ENCODE results near the gene GABBR2.

GABBR2 gene

DNA sequence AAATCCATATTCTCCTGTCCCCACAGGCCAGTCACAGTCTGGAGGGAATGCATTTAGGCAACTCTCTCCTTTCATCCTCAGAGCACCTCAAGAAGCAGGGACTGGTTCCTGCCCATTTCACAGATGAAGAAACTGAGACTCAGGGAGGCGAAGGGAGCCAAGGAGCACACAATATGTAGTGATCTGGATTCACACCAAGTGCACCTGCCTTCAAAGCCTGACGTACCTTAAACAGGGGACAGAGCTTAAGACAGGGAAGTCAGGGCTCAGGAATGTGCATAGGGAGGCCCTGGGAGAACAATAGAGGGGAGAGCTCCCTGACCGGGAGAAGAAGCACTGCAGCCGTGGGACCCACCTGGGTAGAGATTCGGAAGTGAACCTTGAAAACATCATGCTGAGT, 83.0 kb downstream of the GABBR2 start:
- DNase-seq: no peak

DNA sequence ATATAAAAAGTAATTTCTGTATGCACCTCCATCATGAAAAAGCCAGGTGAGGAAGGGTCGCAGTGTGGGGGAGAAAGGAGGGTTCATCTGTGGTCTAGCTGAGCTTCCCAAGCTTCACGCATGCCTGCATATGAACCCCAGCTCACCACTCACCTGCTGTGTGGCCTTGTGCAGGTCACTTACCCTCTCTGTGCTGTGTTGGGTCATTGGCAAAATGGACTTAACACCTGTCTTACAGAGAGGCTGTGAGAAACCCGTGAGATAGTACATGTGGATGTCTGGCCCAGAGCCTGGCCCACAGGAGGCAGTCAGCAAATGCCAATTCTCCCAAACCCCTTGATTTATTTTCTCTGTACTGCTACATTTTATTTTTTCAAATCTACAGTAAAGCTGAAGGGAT, 88.9 kb downstream of the GABBR2 start:
- DNase-seq: no peak

DNA sequence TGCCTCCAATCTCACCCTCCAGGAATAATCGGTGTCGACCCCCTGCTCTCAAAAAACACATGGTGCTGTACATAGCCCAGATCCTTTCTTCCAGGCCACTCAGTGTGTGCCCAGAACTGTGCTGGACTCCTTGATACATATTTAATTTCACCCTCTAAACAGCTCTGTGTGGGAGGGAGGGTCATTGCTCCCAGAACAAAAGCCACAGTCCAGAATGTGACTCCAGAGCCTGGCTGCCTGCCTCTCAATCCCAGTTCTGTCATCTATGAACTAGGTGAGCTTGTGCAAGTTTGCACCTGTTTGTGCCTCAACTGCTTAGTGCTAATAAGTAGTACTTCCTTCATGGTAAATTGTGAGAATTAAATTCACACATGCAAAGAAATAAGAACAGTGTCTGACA, 93.1 kb downstream of the GABBR2 start:
- no peak for DNase-seq

DNA sequence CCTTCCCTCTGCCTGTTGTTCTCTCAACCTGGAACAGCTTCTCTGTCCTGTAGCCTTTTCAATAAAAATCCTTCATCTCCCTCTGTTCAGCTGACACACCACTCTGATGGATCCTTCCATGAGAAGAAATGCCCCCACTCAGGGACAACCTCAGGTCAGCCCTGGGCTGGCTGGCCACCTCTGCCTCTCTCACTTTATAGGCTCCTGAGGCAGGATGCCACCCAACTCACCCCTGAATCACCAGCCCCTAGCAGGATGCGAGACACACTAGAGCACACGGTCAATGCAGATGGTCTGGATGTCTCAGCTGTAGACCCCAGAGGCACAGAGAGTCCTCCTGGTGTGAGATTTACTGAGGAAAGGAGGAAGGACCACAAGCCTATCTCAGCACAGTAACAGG, 93.8 kb downstream of the GABBR2 start:
- no peak for DNase-seq

DNA sequence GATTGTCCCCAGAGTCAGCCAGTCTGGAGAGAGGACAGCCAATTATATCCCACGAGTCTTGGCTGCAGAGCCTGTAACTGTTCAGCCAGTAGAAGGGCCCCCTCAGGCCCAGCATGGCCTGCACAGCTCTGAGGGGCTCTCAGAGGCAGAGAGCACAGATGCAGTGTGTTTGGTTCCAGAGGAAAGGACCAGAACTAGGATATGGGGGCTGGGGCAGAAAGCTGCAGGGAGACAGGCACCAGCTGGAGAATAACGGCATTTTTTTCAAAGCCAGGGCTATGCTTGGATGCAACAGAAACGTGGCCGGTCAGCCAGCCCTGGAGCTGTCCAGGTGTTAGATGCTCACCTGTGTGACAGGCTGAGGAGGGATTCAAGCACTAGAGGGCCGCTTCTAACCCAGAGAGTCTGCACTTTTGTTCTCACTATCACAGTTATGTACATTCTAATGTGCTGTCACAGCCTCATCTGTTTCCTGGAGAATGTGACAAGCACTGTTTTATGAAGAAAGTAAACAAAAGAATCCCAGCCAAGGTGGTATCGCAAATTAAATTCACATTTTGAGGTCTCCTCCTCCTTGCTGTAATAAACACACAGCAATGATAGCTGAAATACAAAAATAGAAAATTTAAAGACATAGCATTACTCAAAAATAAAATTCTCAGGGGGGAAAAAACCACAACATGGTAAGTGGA, 96.5 kb downstream of the GABBR2 start:
- no peak for DNase-seq

DNA sequence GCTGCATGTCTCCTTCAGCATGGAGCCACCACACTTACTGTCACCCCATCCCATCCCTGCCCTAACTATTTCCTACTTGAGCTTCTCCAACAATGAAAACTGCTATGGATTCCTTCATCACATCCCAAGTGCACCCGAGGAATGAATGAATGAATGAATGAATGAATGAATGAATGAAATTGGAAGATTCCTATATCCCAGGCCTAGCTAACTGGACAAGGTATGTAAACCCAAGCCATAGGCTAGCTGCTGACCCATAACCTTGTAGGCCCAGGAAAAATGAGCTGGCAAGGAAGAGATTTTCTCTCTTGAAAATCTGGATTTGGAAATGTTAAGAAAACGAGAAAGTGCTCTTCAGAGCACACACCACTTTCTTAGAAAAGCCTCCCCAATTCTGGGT, 97.4 kb downstream of the GABBR2 start:
- DNase-seq: no peak

DNA sequence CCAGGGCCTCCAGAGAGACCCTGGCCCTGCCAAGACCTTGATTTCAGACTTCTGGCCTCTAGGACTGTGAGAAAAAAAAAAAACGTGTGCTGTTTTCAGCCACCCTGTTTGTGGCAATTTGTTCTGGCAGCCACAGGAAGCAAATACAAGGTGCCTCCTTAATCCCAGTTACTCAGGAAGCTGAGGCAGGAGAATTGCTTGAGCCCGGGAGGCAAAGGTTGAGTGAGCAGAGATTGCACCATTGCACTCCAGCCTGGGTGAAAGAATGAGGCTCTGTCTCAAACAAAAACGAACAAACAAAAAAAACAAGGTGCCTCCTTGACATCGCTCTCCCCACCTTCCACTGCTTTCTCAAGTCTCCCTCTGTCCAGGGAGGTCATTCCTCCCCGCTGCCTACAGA, 98.0 kb downstream of the GABBR2 start:
- no peak for DNase-seq

DNA sequence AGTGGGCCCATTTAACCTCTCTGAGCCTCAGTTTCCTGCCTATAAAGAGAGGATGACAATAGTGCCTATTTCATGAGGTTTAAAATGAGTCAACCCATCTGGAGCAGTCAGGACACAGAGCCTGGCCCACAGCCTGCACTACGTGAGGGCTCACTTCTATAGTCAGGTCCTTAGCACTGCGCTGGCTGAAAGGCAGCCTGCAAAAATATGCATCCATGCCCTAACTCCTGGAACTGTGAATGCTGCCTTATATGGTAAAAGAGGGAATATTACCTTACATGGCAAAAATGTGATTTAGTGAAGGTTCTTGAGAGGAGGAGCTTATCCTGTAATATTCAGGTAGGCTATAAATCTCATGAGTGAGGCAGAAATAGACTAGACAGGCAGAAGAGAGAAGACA, 98.5 kb downstream of the GABBR2 start:
- no peak for DNase-seq

DNA sequence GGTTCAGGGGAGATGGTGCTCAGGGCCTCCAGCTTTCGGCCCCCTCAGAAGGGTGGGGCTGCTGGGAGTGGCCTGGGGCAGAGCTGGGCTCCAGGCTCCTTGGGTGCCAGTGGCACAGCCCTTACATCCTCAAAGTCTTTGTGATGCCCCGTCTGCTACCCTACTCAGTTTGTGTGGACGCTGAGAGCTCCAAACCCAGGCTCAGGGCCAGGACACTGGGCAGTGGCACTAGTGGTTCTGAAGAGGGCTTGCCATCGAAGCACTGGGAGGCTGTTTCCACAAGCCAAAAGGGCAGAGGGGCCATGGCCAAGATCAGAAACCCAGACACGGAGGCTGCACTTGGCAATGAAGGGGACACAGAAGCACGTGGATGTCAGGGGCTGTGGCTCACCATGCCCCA, 99.1 kb downstream of the GABBR2 start:
- no peak for DNase-seq

DNA sequence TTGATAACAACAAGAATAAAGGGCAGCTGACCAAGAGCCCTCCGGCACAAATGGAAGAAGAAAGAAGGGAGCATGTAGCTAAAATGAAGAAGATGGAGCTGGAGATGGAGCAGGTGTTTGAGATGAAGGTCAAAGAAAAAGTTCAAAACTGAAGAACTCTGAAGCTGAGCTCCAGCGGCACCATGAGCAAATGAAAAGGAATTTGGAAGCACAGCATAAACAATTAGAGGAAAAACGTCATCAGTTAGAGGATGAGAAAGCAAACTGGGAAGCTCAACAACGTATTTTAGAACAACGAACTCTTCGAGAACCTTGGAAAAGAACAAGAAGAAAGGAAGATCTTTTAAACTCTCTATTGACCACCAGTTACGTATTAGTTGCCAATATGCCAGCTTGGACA, 100.9 kb downstream of the GABBR2 start:
- DNase-seq: no peak

DNA sequence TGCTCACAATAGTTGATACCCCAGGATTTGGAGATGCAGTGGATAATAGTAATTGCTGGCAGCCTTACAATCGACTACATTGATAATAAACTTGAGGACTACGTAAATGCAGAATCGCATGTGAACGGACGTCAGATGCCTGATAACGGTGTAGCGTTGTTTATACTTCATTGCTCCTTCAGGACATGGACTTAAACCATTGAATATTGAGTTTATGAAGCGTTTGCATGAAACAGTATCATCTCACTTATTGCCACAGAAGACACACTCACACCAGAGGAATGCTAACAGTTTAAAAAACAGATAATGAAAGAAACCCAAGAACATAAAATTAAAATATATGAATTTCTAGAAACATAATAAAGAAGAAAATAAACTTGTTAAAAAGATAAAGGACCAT, 101.6 kb downstream of the GABBR2 start:
- DNase-seq: no peak

DNA sequence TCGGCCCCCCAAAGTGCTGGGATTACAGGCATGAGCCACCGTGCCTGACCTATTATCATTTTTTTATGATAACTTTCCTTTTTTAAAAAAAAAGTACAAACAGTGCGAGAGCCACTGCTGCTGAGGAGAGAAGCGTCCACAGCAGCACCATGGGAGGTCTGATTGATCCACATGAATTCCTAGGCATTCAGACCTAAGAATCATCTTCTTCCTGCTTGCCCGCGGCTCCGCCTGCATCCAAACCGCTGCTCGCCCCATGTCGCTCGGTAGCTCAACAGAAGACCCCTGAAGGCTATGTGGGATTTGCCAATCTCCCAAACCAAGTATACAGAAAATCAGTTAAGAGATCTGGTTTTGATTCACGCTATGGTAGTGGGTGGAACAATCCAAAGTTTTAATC, 102.0 kb downstream of the GABBR2 start:
- no peak for DNase-seq

DNA sequence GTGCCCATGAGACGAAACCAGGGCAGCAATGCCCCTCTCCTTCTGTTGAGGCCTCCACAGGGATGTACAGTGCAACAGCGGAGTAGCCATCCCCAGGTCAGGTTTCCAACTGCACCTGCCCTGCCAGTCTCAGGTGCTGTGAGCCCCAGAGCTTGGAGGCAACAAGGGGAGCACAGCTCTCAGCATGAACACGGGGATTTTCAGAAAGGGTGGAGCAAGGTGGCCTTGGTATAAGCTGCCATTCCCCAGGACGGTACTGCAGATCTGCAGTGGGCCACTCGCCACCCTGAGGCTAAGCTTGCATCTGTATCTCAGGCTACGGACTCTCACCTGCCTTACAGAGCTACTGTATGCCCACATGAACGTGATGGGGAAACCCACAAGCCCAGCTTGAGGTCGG, 103.6 kb downstream of the GABBR2 start:
- DNase-seq: no peak

DNA sequence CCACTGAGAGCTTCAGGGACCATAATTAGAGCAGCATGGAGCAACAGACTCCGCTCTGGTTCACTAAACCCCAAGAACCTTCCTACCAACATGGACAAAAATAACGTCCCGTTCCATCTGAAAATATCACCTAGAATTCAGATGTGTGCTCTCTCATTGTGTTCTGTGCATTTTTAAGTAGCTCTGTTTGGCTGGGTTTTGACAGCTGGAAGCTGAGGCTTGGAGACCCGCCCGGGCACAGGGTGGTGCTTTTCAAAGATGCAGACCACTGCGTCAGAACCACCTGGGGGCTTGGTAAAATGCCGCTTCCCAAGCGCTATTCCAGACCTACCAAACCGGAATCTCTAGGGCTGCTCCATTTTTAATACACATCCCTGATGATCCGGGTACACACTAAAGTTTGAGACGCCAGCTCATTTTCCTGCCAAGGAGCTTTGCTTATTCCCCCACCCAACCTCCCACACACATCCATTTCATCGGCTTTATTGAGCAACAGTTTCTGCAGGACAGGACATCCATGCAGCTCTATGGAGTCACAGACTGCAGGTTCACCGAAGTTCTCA, 104.8 kb downstream of the GABBR2 start:
- DNase-seq: no peak

DNA sequence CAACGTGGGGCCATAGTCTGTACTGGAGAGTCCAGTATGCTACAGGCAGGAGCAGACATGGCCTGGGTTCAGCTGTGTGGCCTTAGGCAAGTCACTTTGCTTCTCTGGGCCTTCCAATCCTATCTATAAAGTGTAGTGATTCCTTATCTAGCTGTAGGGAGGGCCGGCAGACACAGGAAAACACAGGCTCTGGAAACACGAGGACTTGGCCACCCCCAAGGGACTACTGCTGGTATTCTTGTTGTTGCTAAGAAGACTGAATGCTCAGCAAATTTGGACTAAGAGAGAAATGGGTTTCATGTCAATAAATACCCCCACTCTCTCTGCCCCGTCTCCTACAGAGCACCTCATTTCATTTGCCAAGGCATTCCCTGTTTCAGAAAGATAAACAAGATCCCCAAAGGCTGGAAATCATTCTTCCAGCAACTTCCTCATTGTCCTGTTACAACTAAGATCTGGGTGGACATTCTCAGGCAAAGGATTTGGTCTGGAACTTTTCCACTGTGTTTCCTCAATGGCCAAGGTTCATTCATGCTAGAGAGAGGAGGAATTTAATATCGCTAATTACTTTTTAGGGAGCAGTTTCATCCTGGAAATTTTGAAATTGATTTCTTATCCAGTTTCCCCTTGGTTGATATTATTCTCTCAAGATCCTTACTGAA, 105.8 kb downstream of the GABBR2 start:
- no peak for DNase-seq

DNA sequence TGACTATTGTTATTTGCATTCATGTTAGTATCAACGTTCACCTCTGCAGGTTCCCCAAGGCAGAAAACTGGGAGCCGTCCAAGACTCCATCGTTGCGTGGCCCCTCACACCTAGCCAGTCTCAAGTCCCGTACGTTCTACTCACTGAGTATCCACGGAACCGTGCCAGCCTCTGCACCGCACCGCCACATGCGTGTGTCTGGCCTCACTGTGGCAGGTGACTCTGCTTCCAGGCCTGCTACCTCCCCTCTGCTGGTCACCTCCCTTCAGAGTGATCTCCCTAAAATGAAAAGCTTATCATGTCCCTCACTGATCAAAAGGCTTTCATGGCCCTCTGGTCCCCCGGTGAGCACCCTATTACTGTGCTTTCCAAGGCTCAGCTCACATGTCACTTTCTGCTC, 108.1 kb downstream of the GABBR2 start:
- no peak for DNase-seq

DNA sequence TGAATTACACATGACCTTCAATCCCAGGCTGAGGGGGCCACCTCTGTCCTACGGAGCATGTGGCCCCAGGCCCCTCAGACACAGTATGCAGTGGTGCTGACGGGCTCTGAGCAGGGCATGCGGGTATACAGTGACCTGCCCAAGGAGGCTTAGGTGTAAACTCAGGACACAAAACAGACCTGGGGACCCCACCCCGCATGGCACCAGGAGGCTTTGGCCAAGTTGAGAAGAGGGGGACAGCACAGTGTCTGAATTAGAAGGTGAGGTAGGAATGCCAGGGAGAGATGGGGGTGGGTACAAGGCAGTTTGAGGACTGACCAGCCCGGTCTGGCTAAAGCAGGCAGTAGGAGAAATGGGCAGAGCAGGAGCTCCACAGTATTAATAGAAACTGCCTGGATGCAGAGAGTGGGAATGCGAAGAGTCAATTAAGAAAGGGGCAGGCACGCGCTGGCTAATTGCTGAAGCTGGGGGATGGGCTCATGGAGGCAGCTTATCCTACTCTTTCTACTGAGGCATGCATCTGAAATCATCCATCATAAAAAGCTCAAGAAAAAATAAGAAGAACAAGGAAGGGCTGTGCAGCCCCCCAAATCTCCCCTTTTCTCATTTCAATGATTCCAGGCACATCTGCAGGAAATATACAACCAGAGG, 109.0 kb downstream of the GABBR2 start:
- no peak for DNase-seq

DNA sequence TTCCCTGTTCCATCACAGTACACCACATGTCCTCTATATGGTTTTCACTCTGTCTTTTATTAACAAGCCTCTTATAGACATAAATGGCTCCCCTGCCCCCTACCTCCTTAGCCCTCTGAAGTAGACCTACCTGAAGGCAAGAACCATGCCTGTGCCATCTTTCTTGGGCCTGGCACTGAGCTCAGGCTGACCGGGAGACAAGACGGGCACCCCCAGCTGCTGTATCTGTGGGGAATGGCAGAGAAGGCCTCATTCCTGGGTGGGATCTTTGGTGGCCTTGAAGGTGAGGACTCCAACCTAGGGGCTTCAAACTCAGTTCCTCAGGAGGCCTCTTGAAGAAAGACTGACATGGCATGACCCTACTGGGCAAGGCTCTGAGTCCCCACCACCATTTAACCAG, 109.9 kb downstream of the GABBR2 start:
- DNase-seq: no peak

DNA sequence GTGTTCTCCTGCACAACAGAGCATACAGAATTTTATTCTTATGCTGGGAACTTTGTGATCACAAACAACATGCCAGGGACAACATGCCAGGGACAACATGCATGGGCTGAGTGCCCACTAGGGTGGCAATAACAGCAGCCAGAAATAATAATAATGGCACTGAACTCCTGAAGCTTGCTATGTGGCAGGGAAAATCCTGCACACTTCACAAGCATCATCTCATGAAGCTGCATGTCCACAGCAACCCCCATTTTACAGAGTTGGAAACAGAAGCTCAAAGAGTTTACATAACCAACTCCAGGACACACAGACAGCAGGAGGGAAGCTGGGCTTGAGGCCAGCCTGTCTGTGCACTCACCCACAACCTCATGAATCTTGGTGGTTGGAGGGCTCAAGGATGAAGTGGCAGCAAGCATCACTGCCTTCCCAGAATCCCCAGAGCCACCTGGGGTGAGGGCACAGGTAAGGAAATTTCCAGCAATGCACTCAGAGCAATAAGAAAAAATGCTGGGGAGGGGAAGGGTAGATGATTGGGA, 111.4 kb downstream of the GABBR2 start:
- DNase-seq: no peak

DNA sequence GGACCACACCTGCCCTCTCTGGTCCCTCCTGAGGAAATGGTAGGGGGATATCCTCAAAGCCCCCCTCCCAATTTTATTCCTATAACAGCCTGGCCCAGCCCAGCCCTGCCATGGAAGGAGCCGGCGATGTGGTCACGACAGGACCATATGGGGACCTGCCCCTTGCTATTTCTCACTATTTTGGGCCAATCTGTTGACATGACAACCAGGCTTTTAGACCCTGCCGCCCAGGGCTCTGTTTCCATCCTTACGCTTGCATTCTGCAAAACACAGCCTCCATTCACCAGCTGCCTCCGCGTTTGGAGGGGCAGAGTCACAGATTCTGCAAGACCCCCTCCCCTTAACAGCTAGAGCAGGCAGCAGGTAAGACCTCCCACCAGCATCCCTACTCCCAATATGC, 112.2 kb downstream of the GABBR2 start:
- no peak for DNase-seq

DNA sequence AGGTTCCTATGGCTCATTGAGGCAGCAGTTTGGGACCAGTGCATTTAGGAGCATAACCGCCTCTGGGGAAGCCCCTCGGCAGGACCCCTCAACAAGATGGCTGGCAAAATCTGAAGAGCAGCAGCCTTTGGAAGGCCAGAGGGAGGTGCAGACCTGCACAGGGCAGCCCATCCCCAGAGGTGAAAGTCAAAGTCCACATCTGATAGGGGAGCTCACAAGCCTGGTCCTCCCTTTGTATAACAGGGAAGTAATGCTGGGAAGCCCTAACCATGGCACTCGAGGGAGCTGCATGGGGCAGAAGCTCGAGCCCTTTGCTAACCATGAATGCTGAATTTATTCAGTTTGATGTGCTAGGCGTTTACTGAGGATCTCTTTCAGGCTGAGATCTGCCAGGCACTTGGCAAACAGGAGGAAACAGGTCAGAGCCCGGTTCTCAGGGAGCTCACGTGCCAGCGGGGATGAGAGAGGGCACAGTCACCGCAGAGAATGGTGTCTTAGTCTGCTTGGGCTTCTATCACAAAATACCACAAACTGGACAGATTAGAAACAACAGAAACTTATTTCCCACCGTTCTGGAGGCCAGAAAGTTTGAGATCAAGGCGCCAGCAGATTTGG, 114.1 kb downstream of the GABBR2 start:
- DNase-seq: no peak

DNA sequence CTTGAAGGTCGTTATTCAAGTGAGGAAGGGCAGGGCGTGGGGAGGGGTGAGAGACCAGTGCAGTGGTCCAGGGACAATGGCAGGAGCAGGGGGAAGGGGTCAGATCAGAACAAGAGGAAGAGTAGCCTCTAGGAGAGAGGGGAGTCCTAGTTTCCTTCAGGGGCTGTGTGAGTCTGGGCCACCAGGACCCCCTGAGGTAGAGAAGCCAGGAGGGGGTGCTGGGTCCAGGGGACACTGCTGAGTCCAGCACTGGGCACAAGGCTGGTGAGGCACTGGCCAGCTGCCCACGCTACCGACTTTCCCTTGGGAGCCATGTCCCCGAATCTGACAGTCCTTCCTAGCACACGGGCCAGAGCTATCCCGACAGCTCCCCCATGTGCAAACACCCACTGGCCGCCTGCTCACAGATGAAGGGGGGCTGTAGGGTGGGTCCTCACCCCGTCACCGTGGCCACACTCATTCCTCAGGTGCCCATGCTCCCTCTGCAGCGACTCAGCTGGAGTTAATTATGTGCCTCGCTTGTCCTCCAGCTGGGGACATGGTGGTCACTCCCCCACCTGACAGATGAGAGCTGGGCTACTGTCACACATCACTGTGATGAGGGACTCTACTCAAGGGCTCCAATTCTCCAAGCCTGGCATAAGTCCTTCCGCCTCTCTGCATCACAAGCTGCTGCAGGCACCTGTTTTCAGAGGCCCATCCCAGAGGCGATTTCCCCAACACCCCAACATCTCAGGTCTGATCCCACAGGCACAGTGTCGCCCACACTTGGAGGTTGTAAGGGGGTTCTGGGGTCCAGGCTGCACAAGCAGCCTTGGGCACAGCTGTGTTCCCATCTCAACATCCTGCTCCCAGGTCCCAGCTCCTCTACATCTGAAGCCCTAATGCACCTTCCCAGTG, 115.1 kb downstream of the GABBR2 start:
- no peak for DNase-seq
